Esophagus (tissue), 2 donors: ENCODE measurements around the gene PTOV1. TPM values are rescaled to one million over a fixed set of nuclear protein-coding genes. Genes with fewer than 3 reads are reported as not detected.

Source experiments
- H3K27ac ChIP-seq, 2 donors: one replicate each; pipeline ENCODE4 v1.5.1; 2013; ENCODE audit warnings: low read depth in 2 of 2, mild to moderate bottlenecking in 2 of 2, inconsistent platforms in 1 of 2, low read length in 1 of 2, moderate library complexity in 1 of 2
- H3K27me3 ChIP-seq, 2 donors: one replicate each; pipeline ENCODE4 v1.6.1; 2013; ENCODE audit warnings: low read length in 2 of 2, control low read depth in 1 of 2, mild to moderate bottlenecking in 1 of 2; ENCODE audit not compliant: insufficient read depth in 2 of 2, control insufficient read depth in 1 of 2
- H3K36me3 ChIP-seq, 2 donors: one replicate each; pipeline ENCODE4 v1.6.1; 2013; ENCODE audit warnings: low read length in 1 of 2; ENCODE audit not compliant: control insufficient read depth in 2 of 2, insufficient read depth in 2 of 2
- H3K4me1 ChIP-seq, 2 donors: one replicate each; pipeline ENCODE4 v1.6.1; 2013; ENCODE audit warnings: low read length in 1 of 2; ENCODE audit not compliant: control insufficient read depth in 2 of 2, insufficient read depth in 2 of 2
- H3K4me3 ChIP-seq, 2 donors: one replicate each; pipeline ENCODE4 v1.5.1; 2013; ENCODE audit warnings: low read length in 2 of 2, mild to moderate bottlenecking in 2 of 2, low read depth in 1 of 2, moderate library complexity in 1 of 2
- H3K9me3 ChIP-seq, 2 donors: one replicate each; pipeline ENCODE4 v1.6.1; 2013; ENCODE audit warnings: mild to moderate bottlenecking in 2 of 2, low read depth in 1 of 2, low read length in 1 of 2, moderate library complexity in 1 of 2; ENCODE audit not compliant: control insufficient read depth in 2 of 2, insufficient read depth in 1 of 2
- WGBS, 2 donors: extraction: QIAGEN DNeasy Blood & Tissue Kit; methylation state at CpG; one replicate each; pipeline ENCODE4 v1.1.7; 2013; 5-methylcytosine and 5-hydroxymethylcytosine counted together
- polyA plus RNA-seq, 2 donors: library from polyadenylated mRNA; stranded (reverse); fragments of 200-250 nt; gene quantifications; one replicate each; pipeline ENCODE4 v1.2.3, GENCODE V29; 2013
- donor health status: healthy with polysubstance abuse.
- donor health status: Bipolar disorder and iron deficiency.

PTOV1 gene
- polyA plus RNA-seq, 2 donors, result 59.1 to 92.8 TPM

GRCh38 chr19:49906879-49907564 lies 56.1 kb downstream of the PTOV1 start:
- WGBS, 2 donors, result 91% methylated on average over 16 of the region's 16 CpGs
- no peaks in the 10 kb centered on the region for H3K27me3 ChIP-seq
- peaks cover 0 to 24% of the 10 kb centered on the region in 2 donors for H3K36me3 ChIP-seq
- no peaks in the 10 kb centered on the region for H3K9me3 ChIP-seq
- no peak overlapping the region for H3K4me3 ChIP-seq
- no peak overlapping the region for H3K27ac ChIP-seq
- no peaks in the 10 kb centered on the region for H3K4me1 ChIP-seq

GRCh38 chr19:49907745-49908446 lies 56.9 kb downstream of the PTOV1 start:
- H3K27me3 ChIP-seq, result no peaks in the 10 kb centered on the region
- H3K4me3 ChIP-seq, result no peak overlapping the region
- H3K4me1 ChIP-seq, result no peaks in the 10 kb centered on the region
- WGBS, 2 donors, result 86 to 93% methylated on average over 23 of the region's 23 CpGs
- H3K27ac ChIP-seq, result no peak overlapping the region
- peaks cover 0 to 30% of the 10 kb centered on the region in 2 donors for H3K36me3 ChIP-seq
- H3K9me3 ChIP-seq, result no peaks in the 10 kb centered on the region

GRCh38 chr19:49908480-49909420 lies 57.8 kb downstream of the PTOV1 start:
- H3K4me1 ChIP-seq, result no peaks in the 10 kb centered on the region
- 95 to 96% methylated on average over 36 to 37 of the region's 37 CpGs for WGBS, 2 donors
- no peaks in the 10 kb centered on the region for H3K27me3 ChIP-seq
- no peaks in the 10 kb centered on the region for H3K9me3 ChIP-seq
- H3K36me3 ChIP-seq, result peaks cover 0 to 30% of the 10 kb centered on the region in 2 donors
- no peak overlapping the region for H3K4me3 ChIP-seq
- no peak overlapping the region for H3K27ac ChIP-seq

GRCh38 chr19:49910179-49910578 lies 59.2 kb downstream of the PTOV1 start:
- Histone ChIP-seq H3K27ac (peak overlapping the region in 1 of 2 donors; percentile 9), H3K27me3 (no peaks in the 10 kb centered on the region), H3K9me3 (no peaks in the 10 kb centered on the region), H3K36me3 (peaks cover 0 to 38% of the 10 kb centered on the region in 2 donors), H3K4me3 (no peak overlapping the region), H3K4me1 (no peaks in the 10 kb centered on the region)
- WGBS, 2 donors, result 87 to 93% methylated on average over 5 of the region's 5 CpGs

Other genes with a start within 250 kb of the PTOV1 start
- 10 to 100 TPM; 45.1 to 46.0 TPM for gene RRAS, start 211.0 kb upstream of the PTOV1 start, polyA plus RNA-seq
- 10 to 100 TPM; 16.9 to 26.7 TPM for gene SCAF1, start 208.9 kb upstream of the PTOV1 start, polyA plus RNA-seq
- gene IRF3, start 185.3 kb upstream of the PTOV1 start, polyA plus RNA-seq, result 10 to 100 TPM; 49.2 to 75.0 TPM
- gene BCL2L12, start 185.2 kb upstream of the PTOV1 start, polyA plus RNA-seq, result 10 to 100 TPM in 1 of 2 donors, 1 to 10 TPM in 1; 10.0 to 21.4 TPM
- gene PRMT1, start 173.9 kb upstream of the PTOV1 start, polyA plus RNA-seq, result 100 to 1,000 TPM in 1 of 2 donors, 10 to 100 TPM in 1; 72.5 to 146 TPM
- gene ADM5, start 161.6 kb upstream of the PTOV1 start, polyA plus RNA-seq, result 1 to 10 TPM; 1.6 to 2.0 TPM
- gene CPT1C, start 160.0 kb upstream of the PTOV1 start, polyA plus RNA-seq, result 1 to 10 TPM; 1.8 to 4.1 TPM
- gene TSKS, start 87.9 kb upstream of the PTOV1 start, polyA plus RNA-seq, result under 1 TPM; 0.06 to 0.55 TPM
- gene AP2A1, start 84.2 kb upstream of the PTOV1 start, polyA plus RNA-seq, result 10 to 100 TPM; 37.4 to 40.7 TPM
- gene FUZ, start 37.9 kb upstream of the PTOV1 start, polyA plus RNA-seq, result 10 to 100 TPM; 11.3 to 12.1 TPM
- 10 to 100 TPM; 27.7 to 54.9 TPM for gene MED25, start 32.9 kb upstream of the PTOV1 start, polyA plus RNA-seq
- 10 to 100 TPM; 27.5 to 65.1 TPM for gene PNKP, start 16.4 kb downstream of the PTOV1 start, polyA plus RNA-seq
- gene AKT1S1, start 26.2 kb downstream of the PTOV1 start, polyA plus RNA-seq, result 10 to 100 TPM; 33.8 to 46.9 TPM
- 10 to 100 TPM; 21.8 to 32.6 TPM for gene TBC1D17, start 26.5 kb downstream of the PTOV1 start, polyA plus RNA-seq
- gene IL4I1, start 45.7 kb downstream of the PTOV1 start, polyA plus RNA-seq, result under 1 TPM; 0.18 to 0.45 TPM
- 10 to 100 TPM; 15.5 to 24.3 TPM for gene ATF5, start 78.0 kb downstream of the PTOV1 start, polyA plus RNA-seq
- gene NUP62, start 78.3 kb downstream of the PTOV1 start, polyA plus RNA-seq, result 10 to 100 TPM; 16.5 to 21.4 TPM
- under 1 TPM; 0.11 to 0.16 TPM for gene SIGLEC11, start 110.0 kb downstream of the PTOV1 start, polyA plus RNA-seq
- gene VRK3, start 174.2 kb downstream of the PTOV1 start, polyA plus RNA-seq, result 10 to 100 TPM; 12.5 to 14.1 TPM
- 1 to 10 TPM; 1.8 to 1.9 TPM for gene ZNF473, start 174.8 kb downstream of the PTOV1 start, polyA plus RNA-seq